ENCODE measurements around the gene NR2E1.

Gene NR2E1

GRCh38 chr6:108169464-108170331 is 3.9 kb downstream of the NR2E1 start:
- no peak overlapping the region for H2AFZ ChIP-seq (ENCODE audit: low read length)
- no peaks in the 10 kb centered on the region for H3K9me2 ChIP-seq (ENCODE audit: low read depth, low read length)
- no peaks in the 10 kb centered on the region for H3K79me2 ChIP-seq (ENCODE audit: insufficient read depth, low read length)
- H3K4me1 ChIP-seq (ENCODE audit: insufficient read depth, low read length, severe bottlenecking), result peaks cover 13% of the 10 kb centered on the region
- no peaks in the 10 kb centered on the region for H3K9me3 ChIP-seq (ENCODE audit: low read length)
- no peak overlapping the region for H3K9ac ChIP-seq (ENCODE audit: low read length)
- H3K27ac ChIP-seq (ENCODE audit: low read depth, low read length, poor library complexity, severe bottlenecking), result no peak overlapping the region
- H3K4me2 ChIP-seq (ENCODE audit: low read length), result peak overlapping the region; percentile 46; the same call in 1 of the 2 replicates
- H3K4me3 ChIP-seq (ENCODE audit: low read depth, low read length, poor library complexity, severe bottlenecking), result no peak overlapping the region
- no peaks in the 10 kb centered on the region for H3K36me3 ChIP-seq (ENCODE audit: insufficient read depth, low read length)
- TF ChIP-seq CTCF (IDR thresholded peaks at IDR 0.05; ENCODE audit: low read length) (no peak), EZH2 (IDR thresholded peaks at IDR 0.05; ENCODE audit: borderline replicate concordance, low read length) (no peak)
- no peaks in the 10 kb centered on the region for H3F3A ChIP-seq (ENCODE audit: insufficient read depth, low read length)
- H3K27me3 ChIP-seq (ENCODE audit: insufficient read depth, low read length), result peaks cover 6% of the 10 kb centered on the region
- no peaks in the 10 kb centered on the region for H4K20me1 ChIP-seq (ENCODE audit: insufficient read depth, low read length)

GRCh38 chr6:108170332-108171290 is 4.8 kb downstream of the NR2E1 start:
- Histone ChIP-seq H3K9me3 (ENCODE audit: low read length) (no peaks in the 10 kb centered on the region), H4K20me1 (ENCODE audit: insufficient read depth, low read length) (no peaks in the 10 kb centered on the region), H3K4me1 (ENCODE audit: insufficient read depth, low read length, severe bottlenecking) (peaks cover 13% of the 10 kb centered on the region), H3K36me3 (ENCODE audit: insufficient read depth, low read length) (no peaks in the 10 kb centered on the region), H3F3A (ENCODE audit: insufficient read depth, low read length) (no peaks in the 10 kb centered on the region), H3K9me2 (ENCODE audit: low read depth, low read length) (no peaks in the 10 kb centered on the region), H3K9ac (ENCODE audit: low read length) (no peak overlapping the region), H3K79me2 (ENCODE audit: insufficient read depth, low read length) (no peaks in the 10 kb centered on the region), H3K27me3 (ENCODE audit: insufficient read depth, low read length) (peaks cover 6% of the 10 kb centered on the region), H2AFZ (ENCODE audit: low read length) (no peak overlapping the region), H3K27ac (ENCODE audit: low read depth, low read length, poor library complexity, severe bottlenecking) (no peak overlapping the region), H3K4me3 (ENCODE audit: low read depth, low read length, poor library complexity, severe bottlenecking) (no peak overlapping the region), H3K4me2 (ENCODE audit: low read length) (no peak overlapping the region)
- no peak for TF ChIP-seq CTCF (IDR thresholded peaks at IDR 0.05; ENCODE audit: low read length)
- no peak for TF ChIP-seq EZH2 (IDR thresholded peaks at IDR 0.05; ENCODE audit: borderline replicate concordance, low read length)

DNA sequence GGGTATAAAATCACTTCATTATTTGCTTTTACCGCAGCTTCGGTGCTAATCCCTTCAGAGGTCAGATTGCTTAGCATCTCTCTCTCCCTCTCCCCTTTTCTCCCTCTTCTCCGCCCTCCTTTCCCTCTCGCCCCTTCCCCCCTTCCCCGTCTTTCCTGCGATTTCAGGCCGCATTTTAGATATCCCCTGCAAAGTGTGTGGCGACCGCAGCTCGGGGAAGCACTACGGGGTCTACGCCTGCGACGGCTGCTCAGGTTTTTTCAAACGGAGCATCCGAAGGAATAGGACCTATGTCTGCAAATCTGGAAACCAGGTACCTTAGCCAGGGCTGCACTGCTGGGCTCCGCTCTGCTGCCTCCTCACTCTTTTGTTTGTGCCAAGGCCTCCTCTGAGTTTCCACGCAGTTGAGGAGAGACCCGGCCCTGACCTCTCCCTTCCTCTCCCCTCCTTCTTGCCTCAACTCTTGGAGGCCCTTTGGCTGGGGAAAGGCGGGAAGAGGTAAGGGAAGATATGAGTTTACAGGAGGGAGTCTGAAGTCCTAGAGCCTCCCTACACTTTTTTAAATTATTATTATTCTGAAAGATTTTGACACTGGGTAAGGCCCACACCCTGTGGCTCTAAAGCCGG is 5.6 kb downstream of the NR2E1 start:
- H4K20me1 ChIP-seq (ENCODE audit: insufficient read depth, low read length), result no peaks in the 10 kb centered on the region
- no peak overlapping the region for H3K9ac ChIP-seq (ENCODE audit: low read length)
- H3K9me3 ChIP-seq (ENCODE audit: low read length), result no peaks in the 10 kb centered on the region
- H3K4me2 ChIP-seq (ENCODE audit: low read length), result no peak overlapping the region
- no peaks in the 10 kb centered on the region for H3K36me3 ChIP-seq (ENCODE audit: insufficient read depth, low read length)
- no peak overlapping the region for H3K4me3 ChIP-seq (ENCODE audit: low read depth, low read length, poor library complexity, severe bottlenecking)
- no peaks in the 10 kb centered on the region for H3K79me2 ChIP-seq (ENCODE audit: insufficient read depth, low read length)
- no peak overlapping the region for H2AFZ ChIP-seq (ENCODE audit: low read length)
- H3K27me3 ChIP-seq (ENCODE audit: insufficient read depth, low read length), result peaks cover 6% of the 10 kb centered on the region; the same call in 1 of the 2 replicates
- no peak overlapping the region for H3K27ac ChIP-seq (ENCODE audit: low read depth, low read length, poor library complexity, severe bottlenecking)
- TF ChIP-seq EZH2 (IDR thresholded peaks at IDR 0.05; ENCODE audit: borderline replicate concordance, low read length), result no peak
- no peak for TF ChIP-seq CTCF (IDR thresholded peaks at IDR 0.05; ENCODE audit: low read length)
- H3F3A ChIP-seq (ENCODE audit: insufficient read depth, low read length), result no peaks in the 10 kb centered on the region
- no peaks in the 10 kb centered on the region for H3K9me2 ChIP-seq (ENCODE audit: low read depth, low read length)
- H3K4me1 ChIP-seq (ENCODE audit: insufficient read depth, low read length, severe bottlenecking), result peaks cover 13% of the 10 kb centered on the region

All from OCI-LY1 (cell line).